Brain microvascular endothelial cell (primary cell): ENCODE measurements around the gene DTNB.
A peak's percentile ranks its signal among the peaks of the same experiment; 100 is the strongest.

Experiments used
- DNase-seq: peaks from one replicate; pipeline ENCODE4 v3.0.0-alpha.2; 2020
- H3K27ac ChIP-seq: fragments of 250-450 bp; sonication (Bioruptor Pico); 2 replicates; pipeline ENCODE4 v1.5.1; 2020; ENCODE audit warnings: mild to moderate bottlenecking, moderate library complexity
- H3K27me3 ChIP-seq: fragments of 250-450 bp; sonication (Bioruptor Pico); replicated peaks from 2 replicates; pipeline ENCODE4 v1.5.1; 2020; ENCODE audit warnings: mild to moderate bottlenecking
- H3K36me3 ChIP-seq: fragments of 250-450 bp; sonication (Bioruptor Pico); replicated peaks from 2 replicates; pipeline ENCODE4 v1.5.1; 2020; ENCODE audit warnings: mild to moderate bottlenecking
- H3K4me3 ChIP-seq: 2 replicates; pipeline ENCODE4 v1.5.1; 2011; ENCODE audit warnings: low read depth, mild to moderate bottlenecking, control low read depth, low read length, moderate library complexity
- CTCF ChIP-seq: IDR thresholded peaks from 2 replicates; pipeline ENCODE4 v1.5.1; 2011; ENCODE audit warnings: low read depth, mild to moderate bottlenecking, moderate library complexity, low read length, control low read depth, inconsistent platforms; ENCODE audit errors: missing control alignments
- in situ Hi-C: cut with HindIII; loops from 2 replicates; pipeline ENCODE4 v1.10.0; 2017; ENCODE audit warnings: low sequenced_read_pairs, low pct_ligation_motif_present

Gene DTNB

GRCh38 chr2:25651782-25652455 is 21.5 kb downstream of the DTNB start:
- Histone ChIP-seq H3K27me3 (no peaks in the 10 kb centered on the region), H3K36me3 (no peaks in the 10 kb centered on the region), H3K4me3 (no peak overlapping the region), H3K27ac (no peak overlapping the region)
- in situ Hi-C loops, result no loop called here
- no peak for TF ChIP-seq CTCF
- no peak for DNase-seq

GRCh38 chr2:25651066-25651465 is 22.3 kb downstream of the DTNB start:
- DNase-seq, result peak; percentile 25
- H3K4me3 ChIP-seq, result no peak overlapping the region
- in situ Hi-C loops, result no loop called here
- no peak overlapping the region for H3K27ac ChIP-seq
- H3K27me3 ChIP-seq, result no peaks in the 10 kb centered on the region
- TF ChIP-seq CTCF, result no peak
- H3K36me3 ChIP-seq, result no peaks in the 10 kb centered on the region

GRCh38 chr2:25650256-25650655 is 23.1 kb downstream of the DTNB start:
- no peak for TF ChIP-seq CTCF
- no peaks in the 10 kb centered on the region for H3K27me3 ChIP-seq
- H3K36me3 ChIP-seq, result no peaks in the 10 kb centered on the region
- in situ Hi-C loops, result no loop called here
- no peak overlapping the region for H3K27ac ChIP-seq
- DNase-seq, result no peak
- no peak overlapping the region for H3K4me3 ChIP-seq

GRCh38 chr2:25649786-25650185 is 23.6 kb downstream of the DTNB start:
- no peak for TF ChIP-seq CTCF
- no peak overlapping the region for H3K27ac ChIP-seq
- in situ Hi-C loops, result no loop called here
- H3K4me3 ChIP-seq, result no peak overlapping the region
- no peaks in the 10 kb centered on the region for H3K27me3 ChIP-seq
- no peak for DNase-seq
- H3K36me3 ChIP-seq, result no peaks in the 10 kb centered on the region

- no peak overlapping the region for H3K27ac ChIP-seq
- no peak overlapping the region for H3K4me3 ChIP-seq
- H3K27me3 ChIP-seq, result no peaks in the 10 kb centered on the region
- in situ Hi-C loops, result no loop called here
- DNase-seq, result no peak
- H3K36me3 ChIP-seq, result no peaks in the 10 kb centered on the region
- TF ChIP-seq CTCF, result no peak
Measured at GRCh38 chr2:25642298-25642697, 31.1 kb downstream of the DTNB start.

- H3K4me3 ChIP-seq, result no peak overlapping the region
- TF ChIP-seq CTCF, result no peak
- DNase-seq, result no peak
- no peaks in the 10 kb centered on the region for H3K36me3 ChIP-seq
- no peak overlapping the region for H3K27ac ChIP-seq
- in situ Hi-C loops, result no loop called here
- no peaks in the 10 kb centered on the region for H3K27me3 ChIP-seq
Measured at GRCh38 chr2:25639696-25640095, 33.7 kb downstream of the DTNB start.
